GM12873 (cell line): Measurements from ENCODE around the gene VASN.

Source experiments
- CTCF ChIP-seq: IDR thresholded peaks from 2 replicates; pipeline ENCODE4 v1.5.1; 2012; ENCODE audit warnings: low read depth, mild to moderate bottlenecking, moderate library complexity, low read length, control low read depth; ENCODE audit not compliant: insufficient read depth; ENCODE audit errors: missing control alignments

Gene VASN

GRCh38 chr16:4412854-4413253 is 41.2 kb downstream of the VASN start:
- TF ChIP-seq CTCF = no peak

- TF ChIP-seq CTCF = no peak
Observed at GRCh38 chr16:4414187-4414917, 42.7 kb downstream of the VASN start.

- TF ChIP-seq CTCF = no peak
Observed at GRCh38 chr16:4415538-4416199, 44.0 kb downstream of the VASN start.

GRCh38 chr16:4416200-4417032 is 44.8 kb downstream of the VASN start, which contains the start of gene CORO7:
TSS of gene CORO7 (minus strand) at chr16:4416596. CDS start at chr16:4416518, 78 bp downstream.
- TF ChIP-seq CTCF = no peak

GRCh38 chr16:4419402-4419959 is 47.8 kb downstream of the VASN start:
- no peak for TF ChIP-seq CTCF

GRCh38 chr16:4420505-4421105 is 49.0 kb downstream of the VASN start:
- no peak for TF ChIP-seq CTCF
